GM10266 (cell line): Measurements from ENCODE around the gene EFCAB6.

ENCODE experiments used
- DNase-seq: peaks from one replicate; pipeline ENCODE4 v3.0.0; 2012; ENCODE audit errors: extremely low spot score
- CTCF ChIP-seq: IDR thresholded peaks from 2 replicates; pipeline ENCODE4 v1.5.1; 2012; ENCODE audit warnings: mild to moderate bottlenecking, low read depth; ENCODE audit not compliant: control insufficient read depth, insufficient read depth; ENCODE audit errors: missing control alignments

The EFCAB6 gene

GRCh38 chr22:43500792-43501785 is 311.0 kb downstream of the EFCAB6 start:
- TF ChIP-seq CTCF: no peak
- no peak for DNase-seq

- DNase-seq: no peak
- TF ChIP-seq CTCF: no peak
These were observed 313.2 kb downstream of the EFCAB6 start for GRCh38 chr22:43498856-43499253.

- TF ChIP-seq CTCF: no peak
- DNase-seq: no peak
These were observed 313.9 kb downstream of the EFCAB6 start for GRCh38 chr22:43497956-43498855.

GRCh38 chr22:43493297-43493696 is 318.8 kb downstream of the EFCAB6 start:
- DNase-seq: no peak
- TF ChIP-seq CTCF: no peak

- no peak for TF ChIP-seq CTCF
- no peak for DNase-seq
These were observed 320.4 kb downstream of the EFCAB6 start for GRCh38 chr22:43491737-43492136.

GRCh38 chr22:43491177-43491576 is 320.9 kb downstream of the EFCAB6 start:
- no peak for DNase-seq
- no peak for TF ChIP-seq CTCF
